Activated B cell treated with CpG ODN at 0.5 μM for 24 hours (primary cell): ENCODE results near the gene ULBP1. TPM values are rescaled to one million over a fixed set of nuclear protein-coding genes. Genes with fewer than 3 reads are reported as not detected.

ENCODE experiments used
- ATAC-seq: fragments of 200-7000 bp; cut with Tn5 transposase; one replicate; pipeline ENCODE4 v1.10.0; 2021; ENCODE audit warnings: low read depth, mild to moderate bottlenecking, moderate library complexity
- CTCF ChIA-PET: fragments of 350-600 bp; sonication (Branson Sonifier 250); formaldehyde crosslinking; loops from one replicate; lab custom pipeline; 2021; ENCODE audit warnings: antibody characterized with exemption; lab: Charles Lee
- POLR2A ChIA-PET: fragments of 350-600 bp; sonication (Branson Sonifier 250); formaldehyde crosslinking; loops from one replicate; lab custom pipeline; 2021; ENCODE audit warnings: antibody characterized with exemption; lab: Charles Lee
- DNase-seq: peaks from one replicate; pipeline ENCODE4 v3.0.0; 2022
- H3K27ac Mint-ChIP-seq: one replicate; pipeline ENCODE4 v1.8.0; 2020; ENCODE audit warnings: mixed read lengths
- H3K27me3 Mint-ChIP-seq: one replicate; pipeline ENCODE4 v1.8.0; 2021; ENCODE audit warnings: mixed read lengths
- H3K36me3 Mint-ChIP-seq: one replicate; pipeline ENCODE4 v1.8.0; 2021; ENCODE audit warnings: low read depth, mixed read lengths
- H3K4me1 Mint-ChIP-seq: one replicate; pipeline ENCODE4 v1.8.0; 2021; ENCODE audit warnings: mixed read lengths
- H3K4me3 Mint-ChIP-seq: one replicate; pipeline ENCODE4 v1.8.0; 2020; ENCODE audit warnings: mild to moderate bottlenecking, mixed read lengths
- H3K9me3 Mint-ChIP-seq: one replicate; pipeline ENCODE4 v1.8.0; 2020; ENCODE audit warnings: mixed read lengths
- intact Hi-C: fragments of 100-400 bp; cut with micrococcal nuclease; formaldehyde crosslinking; loops from one replicate; pipeline ENCODE4 v1.15.1; 2024
- total RNA-seq: library from RNA; stranded (reverse); gene quantifications from 2 replicates; pipeline ENCODE4 v1.2.3, GENCODE V29; 2022
- TF ChIP-seq, protein P1 (sequence below): fragments of 200-600 bp; IDR thresholded peaks from one replicate; pipeline ENCODE4 v1.8.0; 2022; ENCODE audit warnings: antibody characterized with exemption, mild to moderate bottlenecking

ULBP1 gene
- total RNA-seq, 1 donor from 2014 or later, result 2.2 TPM

DNA sequence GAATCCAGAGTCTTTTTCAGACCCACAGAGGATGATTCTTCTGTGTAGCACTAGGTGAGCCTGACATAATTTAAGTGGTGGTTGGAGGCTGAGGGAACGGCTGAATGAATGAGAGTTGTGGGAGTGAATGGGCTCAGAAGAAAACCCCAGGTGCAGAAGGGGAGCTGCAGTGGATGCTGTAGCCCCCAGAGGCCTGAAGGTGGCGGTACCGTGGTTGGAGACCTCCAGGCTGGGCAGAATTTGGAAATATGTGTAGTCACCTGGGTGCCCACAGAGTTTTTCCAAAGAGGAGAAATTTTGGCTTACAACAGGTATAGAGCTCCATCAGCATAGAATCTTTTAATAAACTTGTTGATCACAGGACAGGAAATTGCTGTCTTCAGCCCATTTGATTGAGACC is 34.3 kb upstream of the ULBP1 start:
- Mint-ChIP-seq H3K27me3 (peaks cover 82% of the 10 kb centered on the region), H3K4me1 (peaks cover 12% of the 10 kb centered on the region), H3K4me3 (no peak overlapping the region), H3K9me3 (no peaks in the 10 kb centered on the region), H3K27ac (no peak overlapping the region), H3K36me3 (no peaks in the 10 kb centered on the region)
- intact Hi-C loops, result loop anchor here (5.0 to 10.0 kb wide), 2 partner anchors 205 to 382 kb away; partner anchors contain the start of gene PPIL4
- ATAC-seq (peak; percentile 33), DNase-seq (no peak)
- ChIA-PET POLR2A (no interaction called here), CTCF (interaction anchor here (1.2 kb wide), 1 partner anchor 88 kb away, joined by 6 read pairs; no protein-coding TSS in a partner anchor)
- TF ChIP-seq, protein P1, sequence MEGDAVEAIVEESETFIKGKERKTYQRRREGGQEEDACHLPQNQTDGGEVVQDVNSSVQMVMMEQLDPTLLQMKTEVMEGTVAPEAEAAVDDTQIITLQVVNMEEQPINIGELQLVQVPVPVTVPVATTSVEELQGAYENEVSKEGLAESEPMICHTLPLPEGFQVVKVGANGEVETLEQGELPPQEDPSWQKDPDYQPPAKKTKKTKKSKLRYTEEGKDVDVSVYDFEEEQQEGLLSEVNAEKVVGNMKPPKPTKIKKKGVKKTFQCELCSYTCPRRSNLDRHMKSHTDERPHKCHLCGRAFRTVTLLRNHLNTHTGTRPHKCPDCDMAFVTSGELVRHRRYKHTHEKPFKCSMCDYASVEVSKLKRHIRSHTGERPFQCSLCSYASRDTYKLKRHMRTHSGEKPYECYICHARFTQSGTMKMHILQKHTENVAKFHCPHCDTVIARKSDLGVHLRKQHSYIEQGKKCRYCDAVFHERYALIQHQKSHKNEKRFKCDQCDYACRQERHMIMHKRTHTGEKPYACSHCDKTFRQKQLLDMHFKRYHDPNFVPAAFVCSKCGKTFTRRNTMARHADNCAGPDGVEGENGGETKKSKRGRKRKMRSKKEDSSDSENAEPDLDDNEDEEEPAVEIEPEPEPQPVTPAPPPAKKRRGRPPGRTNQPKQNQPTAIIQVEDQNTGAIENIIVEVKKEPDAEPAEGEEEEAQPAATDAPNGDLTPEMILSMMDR, result no peak

DNA sequence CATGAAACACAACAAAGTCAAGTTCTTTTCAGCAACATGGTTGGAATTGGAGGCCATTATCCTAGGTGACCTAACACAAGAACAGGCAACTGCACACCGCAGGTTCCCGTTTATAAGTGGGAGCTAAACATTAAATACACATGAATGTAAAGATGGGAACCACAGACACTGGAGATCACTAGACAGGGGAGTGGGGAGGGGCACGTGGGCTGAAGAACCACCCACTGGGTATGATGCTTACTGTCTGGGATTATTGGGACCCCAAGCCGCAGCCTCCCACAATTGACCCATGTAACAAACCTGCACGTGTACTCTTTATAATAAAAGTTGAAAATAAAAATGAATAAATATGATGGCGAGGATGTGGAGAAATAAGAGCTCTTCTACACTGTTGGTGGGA is 32.2 kb upstream of the ULBP1 start:
- Mint-ChIP-seq H3K36me3 (no peaks in the 10 kb centered on the region), H3K4me3 (no peak overlapping the region), H3K9me3 (no peaks in the 10 kb centered on the region), H3K27ac (no peak overlapping the region), H3K27me3 (peaks cover 81% of the 10 kb centered on the region), H3K4me1 (peaks cover 5% of the 10 kb centered on the region)
- intact Hi-C loops, result no loop called here
- ATAC-seq (no peak), DNase-seq (no peak)
- ChIA-PET POLR2A (no interaction called here), CTCF (interaction anchor here (2.0 kb wide), 1 partner anchor 86 kb away, joined by 11 read pairs; no protein-coding TSS in a partner anchor)
- TF ChIP-seq, protein P1, result no peak

GRCh38 chr6:149933036-149933435 is 30.7 kb upstream of the ULBP1 start:
- Mint-ChIP-seq H3K27ac (no peak overlapping the region), H3K4me1 (peaks cover 9% of the 10 kb centered on the region), H3K4me3 (no peak overlapping the region), H3K36me3 (no peaks in the 10 kb centered on the region), H3K27me3 (peaks cover 79% of the 10 kb centered on the region), H3K9me3 (no peaks in the 10 kb centered on the region)
- no peak for DNase-seq
- intact Hi-C loops, result no loop called here
- POLR2A ChIA-PET, result interaction anchor here (0.6 kb wide), 1 partner anchor 86 kb away, joined by 3 read pairs; no protein-coding TSS in a partner anchor
- TF ChIP-seq, protein P1, result no peak
- no peak for ATAC-seq
- CTCF ChIA-PET, result interaction anchor here (0.6 to 2.0 kb wide), 2 partner anchors 84 to 723 kb away, joined by 4 to 11 read pairs; no protein-coding TSS in a partner anchor

DNA sequence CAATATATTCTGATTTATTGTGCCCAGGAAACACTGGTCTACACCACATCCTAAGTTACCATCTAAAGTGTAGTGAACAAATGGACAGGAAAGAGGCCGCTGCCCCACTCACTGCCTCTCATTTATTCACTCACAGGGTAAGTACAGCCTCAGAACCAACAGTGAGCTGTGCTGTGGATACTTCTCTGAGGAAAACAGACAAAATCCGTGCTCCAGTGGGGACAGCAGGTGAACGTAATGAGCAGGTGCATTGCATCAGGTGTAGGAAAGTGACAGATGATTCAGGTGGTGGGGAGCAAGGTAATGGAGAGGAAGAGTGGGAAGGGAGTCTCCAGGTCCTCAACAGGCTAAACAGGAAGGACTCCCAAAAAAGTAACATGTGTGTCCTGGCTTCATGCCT is 30.3 kb upstream of the ULBP1 start:
- ChIA-PET CTCF (interaction anchor here (0.6 to 2.0 kb wide), 2 partner anchors 84 to 723 kb away, joined by 4 to 11 read pairs; no protein-coding TSS in a partner anchor), POLR2A (interaction anchor here (0.6 kb wide), 1 partner anchor 86 kb away, joined by 3 read pairs; no protein-coding TSS in a partner anchor)
- DNase-seq (no peak), ATAC-seq (no peak)
- intact Hi-C loops, result no loop called here
- H3K27me3 Mint-ChIP-seq, result peaks cover 75% of the 10 kb centered on the region
- no peaks in the 10 kb centered on the region for H3K36me3 Mint-ChIP-seq
- H3K9me3 Mint-ChIP-seq, result no peaks in the 10 kb centered on the region
- H3K4me3 Mint-ChIP-seq, result no peak overlapping the region
- no peak overlapping the region for H3K27ac Mint-ChIP-seq
- TF ChIP-seq, protein P1, result no peak
- peaks cover 13% of the 10 kb centered on the region for H3K4me1 Mint-ChIP-seq

DNA sequence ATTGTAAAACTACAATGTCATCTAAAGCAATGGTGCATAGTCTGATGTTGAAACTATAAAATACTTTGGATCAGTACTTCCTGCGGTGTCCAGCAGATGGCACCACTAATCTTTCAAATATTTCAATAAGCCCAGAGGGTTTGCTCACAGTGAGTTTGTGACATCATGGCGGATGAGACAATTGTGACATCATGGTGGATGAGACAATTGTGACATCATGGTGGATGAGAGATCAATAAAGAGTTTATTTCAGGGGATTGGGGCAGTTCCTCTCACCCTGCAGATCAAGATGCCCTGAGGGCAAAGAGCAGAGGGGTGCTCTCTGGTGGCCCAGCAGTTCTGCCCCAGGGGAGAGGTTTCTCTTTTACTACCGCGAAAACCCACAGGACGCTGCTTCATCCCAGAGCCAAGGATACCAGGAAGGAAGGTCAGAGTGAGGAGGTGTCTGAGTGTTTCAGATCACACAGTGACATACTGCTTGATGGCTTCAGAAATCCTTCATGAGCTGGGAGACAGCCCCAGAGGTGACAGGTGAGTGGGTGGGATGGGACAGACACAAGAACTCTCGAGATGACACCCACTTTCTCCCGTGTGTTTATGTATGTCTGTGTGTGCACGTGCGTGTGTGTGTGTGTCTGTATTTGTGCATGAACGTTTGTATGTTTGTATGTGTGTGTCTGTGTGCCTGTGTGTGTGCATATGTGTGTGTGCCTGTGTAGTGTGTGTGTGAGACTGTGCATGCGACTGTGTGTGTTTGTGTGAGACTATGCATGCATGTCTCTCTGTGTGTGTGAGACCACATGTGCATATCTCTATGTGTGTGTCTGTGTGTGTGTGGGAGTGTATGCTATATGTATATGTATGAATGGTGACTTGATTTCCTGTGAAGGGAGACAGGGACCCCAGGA is 29.2 kb upstream of the ULBP1 start:
- no peaks in the 10 kb centered on the region for H3K36me3 Mint-ChIP-seq
- H3K4me3 Mint-ChIP-seq, result no peak overlapping the region
- peaks cover 72% of the 10 kb centered on the region for H3K27me3 Mint-ChIP-seq
- DNase-seq (no peak), ATAC-seq (peak; percentile 33)
- no peak overlapping the region for H3K27ac Mint-ChIP-seq
- intact Hi-C loops, result loop anchor here (1.0 to 5.0 kb wide), 9 partner anchors 27 to 880 kb away; partner anchors contain the start of gene ULBP3
- CTCF ChIA-PET, result interaction anchor here (0.6 to 2.8 kb wide), 3 partner anchors 9 to 85 kb away, joined by 3 to 27 read pairs (median 3); no protein-coding TSS in a partner anchor
- POLR2A ChIA-PET, result interaction anchor here (0.7 kb wide), 1 partner anchor 81 kb away, joined by 4 read pairs; no protein-coding TSS in a partner anchor
- TF ChIP-seq, protein P1, result no peak
- no peaks in the 10 kb centered on the region for H3K9me3 Mint-ChIP-seq
- H3K4me1 Mint-ChIP-seq, result peaks cover 21% of the 10 kb centered on the region
